Panc1 (cell line): ENCODE data around the gene ARHGEF38.

ENCODE experiments used
- CTCF ChIP-seq: fragments of 450-650 bp; IDR thresholded peaks from 2 replicates; pipeline ENCODE4 v1.5.1; 2017; ENCODE audit warnings: mild to moderate bottlenecking
- POLR2AphosphoS5 ChIP-seq: IDR thresholded peaks from 2 replicates; pipeline ENCODE4 v1.6.1; 2012; ENCODE audit warnings: mild to moderate bottlenecking, low read depth, low read length, moderate library complexity
- SIN3A ChIP-seq: IDR thresholded peaks from 2 replicates; pipeline ENCODE4 v1.6.1; 2012; ENCODE audit warnings: low read depth, mild to moderate bottlenecking, low read length, moderate library complexity, borderline replicate concordance; ENCODE audit not compliant: insufficient read depth

- TF ChIP-seq POLR2AphosphoS5 = no peak
- no peak for TF ChIP-seq CTCF
- TF ChIP-seq SIN3A = no peak
Measured at GRCh38 chr4:105650190-105650589, 97.8 kb downstream of the ARHGEF38 start.
